Right renal cortex interstitium (tissue), 3 donors: ENCODE measurements around the gene PRR16. TPM values are rescaled to one million over a fixed set of nuclear protein-coding genes. Genes with fewer than 3 reads are reported as not detected.

Experiments used
- DNase-seq, 3 donors: peaks; one replicate each; pipeline ENCODE4 v3.0.0-alpha.2; 2013; ENCODE audit warnings: low read depth in 3 of 3, low spot score in 2 of 3
- polyA plus RNA-seq, 3 donors: library from polyadenylated mRNA; unstranded; fragments of 120-200 nt; gene quantifications; one replicate each; pipeline ENCODE4 v1.2.1, GENCODE V29; 2013; ENCODE audit not compliant: insufficient read length in 3 of 3

PRR16 gene
- polyA plus RNA-seq, 3 donors = 2.9 to 5.4 (median 4.6) TPM

DNA sequence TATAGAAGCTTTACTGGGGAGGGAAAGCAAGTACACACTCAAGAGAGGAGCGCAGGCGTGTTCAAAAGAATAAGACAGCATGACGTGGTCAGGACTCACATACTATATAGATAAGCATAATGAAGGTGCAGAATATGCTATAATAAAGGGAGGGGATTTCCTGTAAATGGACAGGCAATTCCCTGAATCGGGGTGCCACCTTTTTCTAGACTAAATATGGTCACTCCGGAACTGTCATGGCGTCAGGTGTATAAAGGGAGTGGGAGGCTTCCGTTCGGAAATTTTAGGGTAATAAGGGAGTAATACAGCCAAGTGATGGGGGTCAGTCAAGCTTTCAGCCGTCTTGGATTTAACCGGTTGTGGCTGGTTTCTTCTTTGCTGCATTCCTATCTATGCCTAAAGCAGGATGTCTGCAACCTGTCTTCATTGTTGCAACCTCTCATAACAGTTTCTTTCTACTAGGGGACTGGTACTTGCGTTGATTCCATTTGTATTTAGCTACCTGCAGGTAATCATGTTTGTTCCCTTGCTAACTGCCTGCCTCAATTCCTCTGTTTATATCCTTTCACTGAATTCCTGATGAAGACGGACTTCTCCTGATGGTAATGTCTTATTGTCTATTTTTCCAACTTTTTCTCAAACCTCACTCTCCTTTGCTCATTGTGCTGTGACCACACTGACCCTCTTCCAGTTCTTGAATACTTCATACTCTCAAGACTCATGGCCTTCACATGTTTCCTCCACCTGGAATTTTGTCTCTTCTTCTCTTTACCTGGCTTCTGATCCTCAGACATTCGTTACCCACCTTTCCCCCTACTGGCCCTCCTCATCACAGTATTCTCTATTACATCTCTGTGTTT is 48.9 kb downstream of the PRR16 start:
- DNase-seq = no peak

DNA sequence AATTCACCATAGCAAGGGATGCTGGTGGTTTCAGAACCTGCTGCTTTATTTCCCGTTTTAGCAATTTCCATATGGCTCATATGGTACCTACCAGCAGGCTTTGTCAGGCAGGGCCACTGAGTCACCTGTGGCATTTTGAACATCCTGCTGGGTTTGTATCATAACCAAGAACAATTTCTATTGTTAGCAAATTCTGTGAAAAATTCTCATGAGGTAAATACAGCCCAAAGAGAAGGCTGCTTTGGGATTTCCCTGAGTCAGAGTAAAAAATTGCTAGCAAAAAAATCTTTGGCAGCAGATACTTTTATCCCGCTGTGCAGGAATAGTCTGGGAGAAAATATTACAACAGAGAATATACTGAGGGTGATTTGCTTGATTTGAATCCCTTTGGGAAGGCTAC is 52.7 kb downstream of the PRR16 start:
- no peak for DNase-seq

DNA sequence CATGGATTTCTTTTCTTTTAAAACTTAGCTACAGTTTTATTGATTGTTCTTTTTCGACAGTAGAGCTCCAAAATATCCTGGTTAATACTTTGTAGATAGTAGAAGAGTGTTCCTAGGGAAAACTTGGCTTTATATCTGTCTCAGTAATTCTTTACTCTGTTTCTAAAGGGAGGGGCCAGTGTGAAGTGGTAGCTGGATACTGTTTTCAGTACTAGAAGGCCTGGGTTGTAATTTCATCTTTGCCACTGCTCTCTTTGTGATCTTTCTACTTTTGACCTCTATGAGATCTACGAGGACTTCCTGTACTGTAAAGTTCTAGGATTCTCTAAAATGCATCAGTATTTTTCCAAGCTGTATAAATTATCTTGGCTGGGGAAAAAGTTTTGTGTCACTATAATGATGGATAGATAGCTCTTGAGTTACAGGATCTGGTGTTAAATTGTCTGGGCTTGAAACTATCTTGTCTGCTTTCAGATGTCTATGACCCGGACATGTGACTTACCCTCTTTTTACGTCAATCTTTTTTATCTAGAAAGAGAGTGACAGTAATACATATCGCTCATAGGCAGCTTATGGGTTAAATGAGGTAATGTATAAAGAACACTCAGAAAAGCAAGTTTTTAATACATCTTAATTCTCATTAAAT is 53.6 kb downstream of the PRR16 start:
- no peak for DNase-seq

DNA sequence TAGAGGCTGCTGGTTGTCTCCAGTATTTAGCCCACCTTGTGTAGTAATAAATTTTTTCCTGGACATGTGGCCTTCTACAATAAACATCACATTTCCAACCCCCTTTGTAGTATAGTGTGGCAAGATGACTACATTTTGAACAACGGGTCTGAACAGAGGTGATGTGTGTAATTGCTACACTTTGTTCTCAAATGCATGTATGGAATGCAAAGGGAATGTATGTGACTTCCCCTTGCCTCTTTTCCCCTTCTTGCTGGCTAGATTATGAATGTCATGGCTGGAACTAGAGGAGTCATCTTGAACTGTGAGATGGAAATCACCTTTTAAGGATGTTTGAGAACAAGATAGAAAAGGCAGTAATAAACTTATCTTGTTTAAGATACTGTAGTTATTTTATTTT is 54.5 kb downstream of the PRR16 start:
- DNase-seq = no peak

DNA sequence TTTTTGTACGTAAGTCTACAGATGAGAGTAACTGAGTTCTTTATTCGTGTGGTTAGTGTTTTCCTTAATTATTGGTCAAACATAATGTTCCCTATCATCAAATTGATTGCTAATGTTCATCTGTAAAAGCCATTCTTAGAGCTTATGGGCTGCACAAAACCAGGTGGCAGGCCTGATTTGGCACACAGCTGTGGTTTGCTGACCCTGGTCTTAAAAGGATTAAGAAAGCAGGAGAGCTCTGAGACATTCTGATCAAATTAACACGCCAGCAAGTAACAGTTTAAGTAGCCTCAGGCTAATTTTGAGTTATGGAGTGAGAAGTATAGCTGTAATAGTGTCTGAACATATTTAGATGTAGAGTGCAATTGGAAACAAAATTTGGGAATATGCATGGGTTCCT is 63.2 kb downstream of the PRR16 start:
- no peak for DNase-seq

DNA sequence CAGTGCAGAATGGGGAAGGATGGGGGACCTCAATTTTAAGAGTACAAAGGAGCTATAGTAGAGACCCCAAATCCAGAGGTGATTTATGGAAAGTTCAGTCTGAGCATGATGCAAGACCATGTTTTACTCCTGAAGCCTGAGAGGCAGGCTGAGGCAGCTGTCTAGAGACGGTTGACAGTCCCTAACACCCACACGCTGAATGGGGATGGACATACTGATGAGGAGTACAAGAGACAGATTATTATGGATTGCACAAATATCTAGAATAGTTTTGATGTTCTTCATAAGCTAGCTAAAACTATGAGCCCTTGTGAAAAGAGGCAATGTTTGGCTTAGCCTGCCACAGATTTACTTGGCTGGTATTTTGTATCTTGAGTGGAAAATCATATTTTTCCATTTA is 64.5 kb downstream of the PRR16 start:
- no peak for DNase-seq

DNA sequence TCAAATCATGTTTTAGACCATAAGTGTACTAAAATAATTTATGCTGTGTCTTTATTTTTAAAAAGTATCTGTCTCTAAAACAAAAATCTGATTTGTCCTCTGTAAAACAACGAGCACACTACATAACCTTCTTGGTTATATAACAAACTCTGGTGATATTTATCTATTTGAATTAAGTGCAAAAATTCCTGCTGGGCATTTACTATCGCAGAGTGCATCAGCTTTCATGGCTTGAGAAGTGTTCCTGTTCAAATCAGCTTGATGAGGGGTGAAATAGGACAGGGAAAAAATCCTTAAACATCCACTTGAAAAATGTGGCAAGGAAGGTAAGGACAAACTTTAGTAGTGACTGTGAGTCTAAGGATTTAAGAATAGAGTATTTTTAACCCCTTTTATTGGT is 65.3 kb downstream of the PRR16 start:
- DNase-seq = no peak

DNA sequence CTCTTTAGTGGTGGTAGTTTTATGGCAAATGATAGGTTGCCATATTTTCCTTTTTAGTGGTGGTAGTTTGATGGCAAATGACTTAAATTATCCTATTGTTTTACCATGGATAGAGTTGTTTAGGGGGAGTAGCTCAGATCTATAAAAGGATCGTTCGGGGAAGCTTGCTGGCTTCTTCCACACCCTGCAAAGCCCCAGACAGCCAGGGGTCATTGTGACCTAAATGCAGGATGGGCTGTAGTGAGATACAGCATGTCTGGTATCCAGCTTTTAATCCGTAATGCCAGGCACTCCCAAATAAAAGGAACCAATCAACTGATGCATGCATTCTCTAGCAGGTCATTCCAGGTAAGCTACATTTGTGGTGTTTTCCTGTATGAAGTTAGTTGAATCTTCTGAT is 67.1 kb downstream of the PRR16 start:
- no peak for DNase-seq

DNA sequence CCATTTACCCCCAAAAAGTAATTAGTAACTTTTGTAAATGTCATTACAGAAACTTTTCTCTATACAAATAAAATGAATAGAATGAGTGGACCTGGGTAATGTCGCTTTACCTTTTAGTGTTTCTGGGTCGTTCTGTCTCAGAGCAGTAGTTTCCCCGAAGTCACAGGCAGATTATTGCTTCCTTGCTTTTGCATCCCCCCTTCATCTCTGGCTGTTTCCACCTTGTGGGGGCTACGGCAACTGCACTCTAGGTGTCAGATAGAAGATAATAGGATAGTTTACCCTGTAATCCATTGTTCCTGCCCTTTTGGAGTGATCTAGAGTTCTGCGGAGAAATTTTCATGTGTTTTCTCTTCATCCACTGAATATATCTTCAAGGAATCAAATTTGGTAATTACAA is 68.7 kb downstream of the PRR16 start:
- no peak for DNase-seq

DNA sequence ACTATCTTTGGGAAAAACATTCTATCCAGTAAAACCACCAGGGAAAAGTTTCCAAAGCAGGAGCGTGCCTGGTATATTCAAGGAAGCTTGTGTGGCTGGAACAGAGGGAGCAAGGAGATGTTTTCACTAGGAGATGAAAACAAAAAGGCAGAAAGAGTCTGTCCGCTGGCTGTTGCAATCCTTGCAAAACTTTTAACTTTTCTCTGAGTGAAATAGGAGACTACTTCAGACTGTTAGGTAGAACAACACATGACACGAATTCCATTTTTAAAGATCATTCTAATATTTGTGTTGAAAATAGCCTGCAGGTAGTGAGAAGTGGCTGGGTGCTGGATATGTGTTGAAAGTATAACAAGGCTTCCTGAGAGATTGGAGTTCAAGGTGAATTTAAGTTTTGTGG is 69.5 kb downstream of the PRR16 start:
- DNase-seq = no peak

DNA sequence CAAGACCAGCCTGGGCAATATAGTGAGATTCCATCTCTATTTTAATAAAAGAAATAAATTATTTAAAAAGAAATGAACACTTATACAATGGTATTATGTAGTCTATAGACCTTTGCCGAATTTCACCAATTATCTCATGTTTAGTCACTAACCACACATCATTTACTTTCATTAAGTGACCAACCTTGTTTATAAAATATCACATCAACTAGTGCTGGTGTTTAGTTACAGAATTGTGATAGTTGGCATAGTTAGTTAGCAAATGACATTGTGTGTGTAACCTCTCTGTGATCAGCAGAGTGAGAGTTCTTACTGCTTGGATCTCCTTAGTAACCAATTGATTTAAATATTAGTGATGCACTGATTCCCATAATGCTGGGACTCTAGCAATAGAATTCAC is 71.8 kb downstream of the PRR16 start:
- DNase-seq = no peak

DNA sequence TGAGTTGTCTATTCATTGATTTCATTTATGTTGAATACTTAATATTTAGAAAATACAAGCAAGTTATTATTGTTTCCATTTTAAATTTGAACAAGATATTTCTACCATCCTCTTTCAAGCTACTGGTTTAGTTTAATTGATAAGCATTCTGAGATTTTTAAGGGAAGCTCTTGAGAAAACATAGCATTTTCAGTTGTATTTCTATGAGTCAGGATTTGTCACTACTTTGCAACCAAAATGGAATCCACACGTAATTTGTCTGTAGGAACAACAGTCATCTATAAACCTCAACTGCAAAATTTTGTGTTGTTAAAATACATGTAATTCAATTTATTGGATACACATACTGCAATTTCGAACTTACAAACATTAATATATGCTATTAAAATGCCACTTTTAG is 74.0 kb downstream of the PRR16 start:
- DNase-seq = no peak

DNA sequence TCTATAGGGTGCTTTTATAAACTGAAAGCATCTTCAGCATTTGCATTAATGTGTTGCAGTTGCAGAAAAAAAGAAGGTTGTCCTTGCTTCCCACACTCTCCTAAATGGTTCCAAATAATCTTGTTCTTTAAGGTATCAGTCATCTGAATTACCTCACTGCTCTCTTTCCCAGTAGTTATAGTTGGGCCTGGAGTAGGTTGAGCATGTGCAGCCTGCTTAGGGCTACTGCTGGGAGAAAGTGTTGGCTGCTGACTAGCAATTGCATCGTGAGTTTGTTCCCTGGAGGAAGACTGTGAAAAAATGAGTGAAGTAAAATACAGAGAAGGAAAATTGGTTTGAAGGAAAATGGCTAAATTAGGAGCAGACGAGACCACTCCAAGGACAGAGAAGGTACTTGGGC is 74.5 kb downstream of the PRR16 start:
- no peak for DNase-seq

DNA sequence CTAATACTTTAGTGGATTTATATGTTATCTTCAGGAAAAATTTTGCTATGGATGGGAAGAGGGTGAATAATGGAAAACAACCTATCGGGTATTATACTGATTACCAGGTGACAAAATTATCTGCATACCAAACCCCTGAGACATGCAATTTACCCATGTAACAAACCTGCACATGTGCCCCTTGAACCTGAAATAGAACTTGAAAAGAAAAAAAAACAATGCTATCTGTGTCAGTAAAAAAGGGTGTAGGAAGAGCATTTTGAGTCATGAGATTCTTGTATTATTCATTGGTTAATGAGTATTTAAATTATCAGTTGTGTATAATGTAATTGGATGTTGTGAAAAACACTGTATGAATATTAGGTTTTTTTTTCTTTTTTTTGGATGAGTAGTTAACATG is 75.4 kb downstream of the PRR16 start:
- no peak for DNase-seq

DNA sequence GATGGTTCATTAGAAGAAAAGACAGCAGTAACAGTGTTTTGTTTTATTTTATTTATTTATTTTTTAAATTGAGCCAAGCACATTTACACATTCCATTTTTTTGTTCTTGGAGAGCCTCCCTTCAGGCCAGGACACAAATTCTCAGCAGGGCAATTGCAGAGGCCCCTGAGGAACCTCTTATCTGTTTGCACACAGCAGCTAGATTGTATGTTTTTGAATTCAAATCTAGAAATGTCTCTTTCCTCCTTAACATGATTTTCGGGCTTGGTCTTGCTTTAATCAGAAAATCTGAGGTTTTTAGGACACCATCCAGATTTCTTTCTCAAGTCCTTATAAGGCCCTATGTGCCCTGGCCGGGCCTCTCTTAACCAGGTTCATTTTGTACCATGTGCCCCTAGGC is 76.0 kb downstream of the PRR16 start:
- no peak for DNase-seq

DNA sequence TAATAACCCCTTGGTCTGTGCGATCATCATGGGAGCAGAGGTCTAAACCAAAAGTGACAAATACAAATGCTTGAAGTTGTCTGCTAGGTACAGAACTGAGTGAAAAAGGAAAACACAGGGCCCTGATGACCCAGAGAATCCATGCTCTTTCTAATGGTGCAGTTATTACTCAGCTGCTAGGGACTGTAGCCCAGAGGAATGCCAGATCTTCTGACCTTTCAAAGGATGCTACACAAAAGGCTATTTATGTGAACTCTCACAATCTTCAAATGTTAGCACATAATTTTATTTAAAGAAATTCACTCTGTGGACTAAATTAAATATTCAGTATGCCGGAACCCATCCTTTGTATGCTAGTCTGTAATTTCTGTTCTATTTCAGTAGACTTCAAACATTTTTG is 79.9 kb downstream of the PRR16 start:
- DNase-seq = no peak

DNA sequence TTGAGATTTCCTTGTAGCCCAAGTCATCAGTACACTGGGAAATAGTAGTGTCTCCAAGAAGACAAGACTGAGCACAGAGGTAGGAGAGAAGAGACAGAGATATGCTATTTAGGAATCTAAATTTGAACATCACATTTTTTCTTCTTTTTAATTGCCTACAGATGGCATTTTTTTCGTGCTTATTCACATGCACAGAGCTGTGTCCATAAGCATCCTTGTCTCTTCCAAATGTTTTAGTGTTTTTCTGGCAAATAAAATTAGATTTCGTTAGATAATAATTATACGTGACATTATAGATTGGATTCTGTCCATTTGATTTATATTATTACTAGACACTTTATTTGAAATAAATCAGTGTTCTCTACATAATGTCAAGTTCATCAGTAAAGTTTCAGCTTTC is 80.9 kb downstream of the PRR16 start:
- no peak for DNase-seq

DNA sequence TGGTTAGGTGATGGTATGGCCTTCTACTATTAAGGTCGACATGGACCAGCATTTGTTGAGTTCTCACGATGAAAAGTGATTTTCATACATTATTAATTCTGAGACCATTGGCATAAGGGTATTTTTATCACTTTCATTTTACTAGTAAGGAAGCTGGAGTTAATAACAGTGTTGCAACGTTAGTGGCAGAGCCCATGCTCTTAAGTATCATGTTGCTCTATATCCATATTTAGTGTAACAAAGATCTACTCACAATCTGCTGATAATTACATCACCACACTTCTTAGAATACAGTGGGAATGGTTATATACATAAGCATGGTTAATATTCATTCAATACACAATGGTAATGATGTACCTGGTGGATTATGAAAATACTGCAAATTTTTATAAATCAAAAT is 81.9 kb downstream of the PRR16 start:
- no peak for DNase-seq

DNA sequence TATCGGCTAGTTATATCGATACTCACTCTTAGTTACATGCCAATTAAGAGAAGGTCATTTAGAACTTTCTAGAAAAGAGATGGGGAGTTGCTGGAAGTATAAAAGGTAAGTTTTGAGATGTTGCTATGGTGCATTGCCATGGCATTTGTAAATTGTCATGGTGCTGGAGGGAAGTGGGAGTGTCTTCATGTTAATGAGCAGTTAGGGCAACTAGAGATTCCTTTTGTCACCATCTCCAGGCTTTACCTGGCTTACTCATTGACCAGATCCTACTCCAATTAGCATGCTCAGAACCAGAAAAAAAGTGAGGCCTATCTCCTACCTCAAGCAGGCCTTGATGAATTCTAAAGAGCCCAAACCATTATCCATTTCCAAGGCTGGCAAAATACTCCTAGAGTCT is 82.8 kb downstream of the PRR16 start:
- DNase-seq = no peak

DNA sequence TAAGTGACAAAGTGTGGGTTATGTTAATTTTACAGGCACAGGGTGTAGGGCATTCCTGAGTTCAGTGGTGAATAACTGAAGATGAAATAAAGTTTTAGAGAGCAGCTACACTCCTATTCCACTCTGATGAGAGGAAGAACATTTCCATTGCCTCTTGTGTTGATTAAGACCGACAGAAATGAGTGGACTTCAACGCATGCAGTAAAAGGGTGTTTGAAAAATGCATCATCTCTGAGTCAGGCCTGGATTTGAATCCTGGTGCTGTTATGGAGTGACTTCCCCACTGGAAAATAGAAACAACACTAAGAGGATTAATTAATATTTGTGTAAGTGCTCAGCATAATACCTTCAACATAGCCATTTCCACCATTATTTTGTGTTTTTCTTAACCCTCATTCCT is 86.3 kb downstream of the PRR16 start:
- no peak for DNase-seq

DNA sequence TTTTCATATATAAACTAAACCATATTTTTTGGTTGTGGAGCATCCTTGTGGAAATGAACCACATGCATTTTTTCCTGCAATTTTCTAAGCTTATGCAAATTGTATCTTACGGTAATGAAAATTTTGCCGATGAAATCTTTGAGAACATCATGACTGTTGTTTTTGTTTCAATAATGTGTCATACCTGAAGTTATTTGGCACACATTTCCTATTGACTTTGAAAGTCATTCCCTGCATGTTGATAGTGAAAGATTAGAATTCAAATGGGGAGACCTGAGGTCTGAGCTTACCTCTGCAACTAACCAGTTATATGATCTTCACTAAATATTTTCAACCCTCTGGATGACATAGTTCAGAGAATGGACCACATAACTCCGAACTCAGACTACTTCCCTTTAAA is 88.5 kb downstream of the PRR16 start:
- no peak for DNase-seq

DNA sequence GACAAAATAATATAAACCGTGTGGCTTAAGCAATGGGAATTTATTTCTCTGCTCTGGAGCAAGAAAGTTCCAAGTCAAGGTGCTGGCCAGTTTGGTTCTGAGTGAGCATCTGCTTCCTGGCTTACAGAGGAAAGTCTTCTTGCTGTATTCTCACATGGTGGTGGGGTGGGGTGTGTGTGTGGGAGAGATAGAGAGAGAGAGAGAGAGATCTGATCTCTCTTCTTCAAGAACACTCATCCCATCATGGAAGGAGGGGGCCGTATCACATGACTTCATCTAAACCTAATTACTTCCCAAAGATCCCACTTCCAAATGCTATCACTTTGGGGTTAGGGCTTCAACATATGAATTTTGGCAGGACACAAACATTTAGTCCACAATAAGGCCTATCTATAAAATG is 91.2 kb downstream of the PRR16 start:
- DNase-seq = no peak

DNA sequence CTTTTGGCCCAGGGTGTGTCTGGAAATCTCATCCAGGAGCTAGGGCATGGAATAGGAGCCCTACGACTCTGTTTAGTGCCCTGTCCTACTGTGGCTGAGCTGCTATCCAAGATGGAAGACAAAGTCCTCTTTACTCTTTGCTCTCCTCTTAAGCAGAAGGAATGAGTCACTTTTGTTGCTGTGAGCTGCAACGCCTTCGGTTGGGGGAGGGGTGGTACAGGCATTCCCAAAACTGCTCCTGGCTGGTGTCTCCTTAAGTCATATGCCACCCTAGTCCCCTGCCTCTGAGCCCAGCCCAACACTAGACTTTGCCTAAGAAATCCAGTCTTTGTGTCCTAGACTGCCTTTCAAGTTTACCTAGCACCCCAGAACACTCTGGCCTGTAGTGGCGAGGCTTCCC is 99.9 kb downstream of the PRR16 start:
- no peak for DNase-seq
